Ishikawa (cell line): ENCODE results near the gene PXT1.

Source experiments
- CEBPB ChIP-seq: IDR thresholded peaks from 2 replicates; pipeline ENCODE4 v1.6.1; 2012
- CREB1 ChIP-seq: IDR thresholded peaks from 2 replicates; pipeline ENCODE4 v1.6.1; 2012; ENCODE audit warnings: low read depth
- EGR1 ChIP-seq: IDR thresholded peaks from 2 replicates; pipeline ENCODE4 v1.6.1; 2012
- EP300 ChIP-seq: IDR thresholded peaks from 2 replicates; pipeline ENCODE4 v1.6.1; 2012; ENCODE audit warnings: borderline replicate concordance
- FOXM1 ChIP-seq: IDR thresholded peaks from 2 replicates; pipeline ENCODE4 v1.6.1; 2012; ENCODE audit warnings: low read depth, borderline replicate concordance
- NFIC ChIP-seq: IDR thresholded peaks from 2 replicates; pipeline ENCODE4 v1.6.1; 2012
- RAD21 ChIP-seq: IDR thresholded peaks from 2 replicates; pipeline ENCODE4 v1.6.1; 2012; ENCODE audit warnings: low read depth
- TAF1 ChIP-seq: IDR thresholded peaks from 2 replicates; pipeline ENCODE4 v1.6.1; 2012; ENCODE audit warnings: low read depth, mild to moderate bottlenecking
- TCF12 ChIP-seq: IDR thresholded peaks from 2 replicates; pipeline ENCODE4 v1.6.1; 2012; ENCODE audit warnings: low read depth
- TEAD4 ChIP-seq: IDR thresholded peaks from 2 replicates; pipeline ENCODE4 v1.6.1; 2012
- YY1 ChIP-seq: IDR thresholded peaks from 2 replicates; pipeline ENCODE4 v1.6.1; 2012; ENCODE audit warnings: low read depth
- ZBTB7A ChIP-seq: IDR thresholded peaks from 2 replicates; pipeline ENCODE4 v1.6.1; 2012; ENCODE audit warnings: low read depth
- TF ChIP-seq, protein P1 (sequence below): IDR thresholded peaks from 2 replicates; pipeline ENCODE4 v1.6.1; 2012
- TF ChIP-seq, protein P2 (sequence below): IDR thresholded peaks from 2 replicates; pipeline ENCODE4 v1.6.1; 2012; ENCODE audit warnings: low read depth, mild to moderate bottlenecking
- TF ChIP-seq, protein P3 (sequence below): IDR thresholded peaks from 2 replicates; pipeline ENCODE4 v1.6.1; 2012

The PXT1 gene

DNA sequence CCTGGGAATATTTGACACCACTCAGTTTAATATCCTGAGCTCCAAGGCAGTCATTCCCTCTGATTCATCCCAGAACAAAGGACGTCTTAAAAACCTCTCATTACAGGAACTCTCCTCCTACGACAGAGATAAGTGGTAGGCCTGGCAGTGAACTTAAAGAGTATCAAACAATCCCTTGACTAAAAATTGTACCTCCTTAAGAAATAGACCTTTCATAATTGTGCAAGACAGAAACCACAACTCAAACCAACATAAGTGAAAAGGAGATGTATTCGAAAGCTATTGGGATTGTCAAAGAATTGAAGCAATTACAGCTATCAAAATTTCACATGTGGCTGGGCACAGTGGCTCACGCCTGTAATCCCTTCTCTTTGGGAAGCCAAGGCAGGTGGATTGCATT is 86.8 kb downstream of the PXT1 start:
- no peak for TF ChIP-seq CREB1
- TF ChIP-seq RAD21 = no peak
- no peak for TF ChIP-seq NFIC
- TF ChIP-seq TCF12 = no peak
- no peak for TF ChIP-seq YY1
- TF ChIP-seq TEAD4 = no peak
- TF ChIP-seq EP300 = no peak
- no peak for TF ChIP-seq CEBPB
- TF ChIP-seq, protein P1, sequence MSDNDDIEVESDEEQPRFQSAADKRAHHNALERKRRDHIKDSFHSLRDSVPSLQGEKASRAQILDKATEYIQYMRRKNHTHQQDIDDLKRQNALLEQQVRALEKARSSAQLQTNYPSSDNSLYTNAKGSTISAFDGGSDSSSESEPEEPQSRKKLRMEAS = no peak
- no peak for TF ChIP-seq ZBTB7A
- TF ChIP-seq, protein P2, sequence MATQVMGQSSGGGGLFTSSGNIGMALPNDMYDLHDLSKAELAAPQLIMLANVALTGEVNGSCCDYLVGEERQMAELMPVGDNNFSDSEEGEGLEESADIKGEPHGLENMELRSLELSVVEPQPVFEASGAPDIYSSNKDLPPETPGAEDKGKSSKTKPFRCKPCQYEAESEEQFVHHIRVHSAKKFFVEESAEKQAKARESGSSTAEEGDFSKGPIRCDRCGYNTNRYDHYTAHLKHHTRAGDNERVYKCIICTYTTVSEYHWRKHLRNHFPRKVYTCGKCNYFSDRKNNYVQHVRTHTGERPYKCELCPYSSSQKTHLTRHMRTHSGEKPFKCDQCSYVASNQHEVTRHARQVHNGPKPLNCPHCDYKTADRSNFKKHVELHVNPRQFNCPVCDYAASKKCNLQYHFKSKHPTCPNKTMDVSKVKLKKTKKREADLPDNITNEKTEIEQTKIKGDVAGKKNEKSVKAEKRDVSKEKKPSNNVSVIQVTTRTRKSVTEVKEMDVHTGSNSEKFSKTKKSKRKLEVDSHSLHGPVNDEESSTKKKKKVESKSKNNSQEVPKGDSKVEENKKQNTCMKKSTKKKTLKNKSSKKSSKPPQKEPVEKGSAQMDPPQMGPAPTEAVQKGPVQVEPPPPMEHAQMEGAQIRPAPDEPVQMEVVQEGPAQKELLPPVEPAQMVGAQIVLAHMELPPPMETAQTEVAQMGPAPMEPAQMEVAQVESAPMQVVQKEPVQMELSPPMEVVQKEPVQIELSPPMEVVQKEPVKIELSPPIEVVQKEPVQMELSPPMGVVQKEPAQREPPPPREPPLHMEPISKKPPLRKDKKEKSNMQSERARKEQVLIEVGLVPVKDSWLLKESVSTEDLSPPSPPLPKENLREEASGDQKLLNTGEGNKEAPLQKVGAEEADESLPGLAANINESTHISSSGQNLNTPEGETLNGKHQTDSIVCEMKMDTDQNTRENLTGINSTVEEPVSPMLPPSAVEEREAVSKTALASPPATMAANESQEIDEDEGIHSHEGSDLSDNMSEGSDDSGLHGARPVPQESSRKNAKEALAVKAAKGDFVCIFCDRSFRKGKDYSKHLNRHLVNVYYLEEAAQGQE = no peak
- TF ChIP-seq FOXM1 = no peak
- no peak for TF ChIP-seq EGR1
- no peak for TF ChIP-seq TAF1
- TF ChIP-seq, protein P3, sequence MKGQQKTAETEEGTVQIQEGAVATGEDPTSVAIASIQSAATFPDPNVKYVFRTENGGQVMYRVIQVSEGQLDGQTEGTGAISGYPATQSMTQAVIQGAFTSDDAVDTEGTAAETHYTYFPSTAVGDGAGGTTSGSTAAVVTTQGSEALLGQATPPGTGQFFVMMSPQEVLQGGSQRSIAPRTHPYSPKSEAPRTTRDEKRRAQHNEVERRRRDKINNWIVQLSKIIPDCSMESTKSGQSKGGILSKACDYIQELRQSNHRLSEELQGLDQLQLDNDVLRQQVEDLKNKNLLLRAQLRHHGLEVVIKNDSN = no peak

DNA sequence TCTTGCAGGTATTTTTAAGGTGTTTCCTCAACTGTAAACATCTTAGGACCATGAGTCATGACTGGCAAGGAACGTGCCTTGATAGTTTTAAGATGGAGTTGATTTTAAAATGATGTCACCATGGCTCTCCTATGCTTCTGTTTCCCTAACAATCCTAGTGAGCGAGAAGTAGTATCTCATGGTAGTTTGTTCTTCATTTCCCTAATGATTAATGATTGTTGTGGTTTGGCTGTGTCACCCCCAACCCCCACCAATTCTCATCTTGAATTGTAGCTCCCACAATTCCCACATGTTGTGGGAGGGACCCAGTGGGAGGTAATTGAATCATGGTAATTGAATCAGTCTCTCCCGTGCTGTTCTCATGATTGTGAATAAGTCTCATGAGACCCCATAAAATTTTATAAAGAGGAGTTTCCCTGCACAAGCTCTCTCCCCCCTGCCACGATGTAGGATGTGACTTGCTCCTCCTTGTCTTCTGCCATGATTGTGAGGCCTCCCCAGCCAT is 89.2 kb downstream of the PXT1 start:
- TF ChIP-seq YY1 (no peak), FOXM1 (no peak), ZBTB7A (no peak)
- TF ChIP-seq, protein P1 = no peak

DNA sequence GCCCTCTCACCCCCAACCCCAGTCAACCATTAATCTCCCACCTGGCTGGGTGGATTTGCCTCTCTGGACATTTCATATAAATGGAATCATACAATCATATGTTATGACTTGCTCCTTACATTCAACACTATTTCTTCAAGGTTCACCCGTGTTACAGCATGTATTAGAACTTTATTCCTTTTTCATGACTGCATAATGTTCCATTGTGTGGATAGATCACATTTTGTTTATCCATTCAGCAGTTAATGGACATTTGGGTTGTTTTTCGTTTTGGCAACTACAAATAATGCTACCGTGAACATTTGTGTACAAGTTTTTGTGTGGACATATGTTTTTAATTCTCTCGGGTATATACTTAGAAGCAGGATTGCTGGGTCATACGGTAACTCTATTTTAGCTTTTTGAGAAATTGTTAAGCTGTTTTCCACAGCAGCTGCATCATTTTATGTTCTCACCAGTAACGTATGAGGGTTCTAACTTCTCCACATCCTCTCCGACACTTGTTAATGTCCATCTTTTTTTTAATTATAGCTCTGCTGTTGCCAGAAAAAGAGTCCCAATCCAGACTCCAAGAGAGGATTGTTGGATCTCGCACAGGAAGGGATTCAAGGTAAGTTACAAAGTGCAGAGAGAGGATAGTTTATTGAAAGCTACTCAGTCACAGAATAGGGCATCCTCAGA is 90.0 kb downstream of the PXT1 start:
- no peak for TF ChIP-seq TAF1
- no peak for TF ChIP-seq EGR1
- no peak for TF ChIP-seq RAD21
- no peak for TF ChIP-seq TCF12
- TF ChIP-seq TEAD4 = no peak
- TF ChIP-seq FOXM1 = no peak
- no peak for TF ChIP-seq CREB1

DNA sequence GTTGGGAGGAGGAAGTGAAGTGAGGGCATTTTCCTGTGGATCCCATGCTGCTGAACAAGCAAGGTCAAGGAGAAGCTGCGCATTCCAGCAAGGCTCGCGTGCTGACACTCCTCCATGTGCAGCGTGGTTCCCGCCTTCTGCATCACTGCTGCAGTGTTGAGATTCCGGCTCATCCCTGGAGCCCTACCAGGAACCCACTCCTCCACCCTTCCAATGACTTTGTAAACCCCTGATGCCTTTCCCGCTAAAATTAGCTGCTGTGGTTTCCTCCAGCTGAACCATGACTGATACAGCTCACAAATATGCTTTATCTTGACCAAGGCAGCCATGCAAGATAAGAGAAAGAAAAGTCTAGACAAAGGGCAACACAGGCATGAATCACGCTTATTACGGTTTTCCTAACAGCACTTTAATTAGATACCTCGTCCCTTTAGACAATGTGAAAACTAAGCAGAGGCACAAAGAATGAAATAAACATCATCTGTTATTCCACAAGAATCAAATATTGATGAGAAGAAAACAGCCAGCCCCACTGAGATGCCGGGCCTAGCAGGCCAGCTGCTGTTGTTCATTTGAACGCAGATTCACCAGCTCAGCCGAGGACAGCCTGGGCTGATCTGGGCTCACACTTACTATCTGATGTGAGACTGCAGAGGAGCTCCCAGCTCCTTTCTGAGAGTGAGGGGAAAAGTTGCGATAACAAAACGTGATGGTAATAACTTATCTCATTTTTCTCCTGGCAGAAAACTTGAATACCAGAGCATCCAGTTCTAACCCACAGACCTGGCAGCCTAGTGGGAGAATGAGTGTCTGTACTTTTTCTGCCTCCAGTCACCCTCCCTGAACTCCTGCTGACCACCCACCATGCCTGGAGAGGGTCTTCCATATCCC is 91.7 kb downstream of the PXT1 start:
- TF ChIP-seq EP300 (no peak), CREB1 (no peak), RAD21 (no peak), ZBTB7A (no peak), YY1 (no peak), TAF1 (no peak)

DNA sequence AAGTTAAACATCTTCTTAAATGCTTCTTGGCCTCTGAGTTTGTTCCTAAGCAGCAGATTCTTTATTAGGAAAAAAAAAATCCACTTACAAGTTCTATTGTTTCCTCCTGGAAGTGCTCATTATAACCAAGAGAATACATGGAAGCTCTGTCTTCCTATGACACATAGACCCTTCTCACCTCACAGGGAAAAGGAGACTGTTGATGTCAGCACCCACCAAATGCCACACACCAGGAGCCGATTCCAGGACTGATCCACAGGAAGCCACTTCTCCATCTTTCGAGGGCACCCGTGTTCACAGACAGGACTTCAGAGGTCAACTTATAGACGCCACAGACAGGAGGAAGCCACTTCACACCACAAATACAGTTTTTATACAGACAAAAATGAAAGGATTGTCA is 92.6 kb downstream of the PXT1 start:
- TF ChIP-seq CEBPB = no peak
- TF ChIP-seq YY1 = no peak
- no peak for TF ChIP-seq TCF12
- TF ChIP-seq, protein P2 = no peak
- TF ChIP-seq, protein P3 = no peak
- no peak for TF ChIP-seq TAF1
- no peak for TF ChIP-seq TEAD4
- TF ChIP-seq ZBTB7A = no peak
- TF ChIP-seq EGR1 = no peak
- TF ChIP-seq CREB1 = no peak
- TF ChIP-seq, protein P1 = no peak
- no peak for TF ChIP-seq EP300
- no peak for TF ChIP-seq NFIC
- no peak for TF ChIP-seq FOXM1
- no peak for TF ChIP-seq RAD21
